HepG2 (cell line): ENCODE data around the gene DYNC2I2. TPM values are rescaled to one million over a fixed set of nuclear protein-coding genes. Genes with fewer than 3 reads are reported as not detected.

ENCODE experiments used
- BRCA1 ChIP-seq: sonication (generic); formaldehyde crosslinking; IDR thresholded peaks from 2 replicates; pipeline ENCODE4 v1.4.0; 2020; ENCODE audit warnings: missing genetic modification reagents
- HNRNPUL1 ChIP-seq: fragments of 200-400 bp; formaldehyde crosslinking; IDR thresholded peaks from 2 replicates; pipeline ENCODE4 v1.6.1; 2017; ENCODE audit warnings: low read depth, mild to moderate bottlenecking, low read length, moderate library complexity
- HOXA9 ChIP-seq: sonication (generic); formaldehyde crosslinking; IDR thresholded peaks from 2 replicates; pipeline ENCODE4 v1.8.1; 2022; ENCODE audit warnings: missing genetic modification reagents, mild to moderate bottlenecking, moderate library complexity, borderline replicate concordance
- ISX ChIP-seq: sonication (generic); formaldehyde crosslinking; conservative IDR thresholded peaks from 2 replicates; pipeline ENCODE4 v1.5.0; 2020; ENCODE audit warnings: missing genetic modification reagents
- KLF13 ChIP-seq: sonication (generic); formaldehyde crosslinking; IDR thresholded peaks from 2 replicates; pipeline ENCODE4 v1.4.0; 2020; ENCODE audit warnings: mild to moderate bottlenecking, missing genetic modification reagents
- SETDB1 ChIP-seq: sonication (generic); formaldehyde crosslinking; IDR thresholded peaks from 2 replicates; pipeline ENCODE4 v1.5.1; 2020; ENCODE audit warnings: missing genetic modification reagents, mild to moderate bottlenecking, borderline replicate concordance
- SOX6 ChIP-seq, 2 experiments: fragments of 450-650 bp in 1 of 2; sonication (generic) in 1 of 2; formaldehyde crosslinking in 1 of 2; IDR thresholded peaks; 2 replicates each; pipeline versions ENCODE4 v1.4.0 to v1.6.1; 2017 to 2020; ENCODE audit warnings: antibody characterized with exemption in 1 of 2, mild to moderate bottlenecking in 1 of 2, missing genetic modification reagents in 1 of 2
- ZC3H4 ChIP-seq: sonication (generic); formaldehyde crosslinking; IDR thresholded peaks from 2 replicates; pipeline ENCODE4 v1.4.0; 2020; ENCODE audit warnings: missing genetic modification reagents, borderline replicate concordance
- ZNF256 ChIP-seq: sonication (generic); formaldehyde crosslinking; conservative IDR thresholded peaks from 2 replicates; pipeline ENCODE4 v1.4.0; 2020; ENCODE audit warnings: missing genetic modification reagents
- ZNF567 ChIP-seq: sonication (generic); formaldehyde crosslinking; IDR thresholded peaks from 2 replicates; pipeline ENCODE4 v1.8.1; 2023; ENCODE audit warnings: mild to moderate bottlenecking, missing genetic modification reagents, borderline replicate concordance
- ZNF703 ChIP-seq: sonication (generic); formaldehyde crosslinking; IDR thresholded peaks from 2 replicates; pipeline ENCODE4 v1.5.1; 2020; ENCODE audit warnings: missing genetic modification reagents, mild to moderate bottlenecking, moderate library complexity, borderline replicate concordance
- ZNF782 ChIP-seq: sonication (generic); formaldehyde crosslinking; IDR thresholded peaks from 2 replicates; pipeline ENCODE4 v1.4.0; 2020; ENCODE audit warnings: missing genetic modification reagents, mild to moderate bottlenecking, borderline replicate concordance
- ZNF839 ChIP-seq: sonication (generic); formaldehyde crosslinking; IDR thresholded peaks from 2 replicates; pipeline ENCODE4 v1.4.0; 2020; ENCODE audit warnings: missing genetic modification reagents, mild to moderate bottlenecking, borderline replicate concordance
- polyA plus RNA-seq, 8 experiments: library from polyadenylated mRNA; depleted of rRNA in 3 of 8; stranded (reverse) in 7 of 8; unstranded in 1 of 8; fragments of >200 nt; fragmentation: Illumina TruSeq in 4 of 8; extraction: Trizol in 4 of 8; gene quantifications; 2 replicates each; pipeline versions ENCODE4 v1.2.1 to v1.2.3, GENCODE V29; 2011 to 2016; ENCODE audit warnings: low read depth in 4 of 8, missing spikeins in 1 of 8, mixed read lengths in 1 of 8; ENCODE audit not compliant: insufficient read depth in 1 of 8
- total RNA-seq, 5 experiments: library from RNA; depleted of rRNA; stranded (reverse); fragments of >200 nt; fragmentation: Illumina TruSeq; extraction: Trizol; gene quantifications; 2 replicates each; pipeline ENCODE4 v1.2.3, GENCODE V29; 2016; ENCODE audit warnings: low read depth in 1 of 5
- TF ChIP-seq, protein P1 (sequence below): sonication (generic); formaldehyde crosslinking; IDR thresholded peaks from 2 replicates; pipeline ENCODE4 v1.4.0; 2020; ENCODE audit warnings: missing genetic modification reagents
- TF ChIP-seq, protein P2 (sequence below): sonication (generic); formaldehyde crosslinking; IDR thresholded peaks from 2 replicates; pipeline ENCODE4 v1.9.0; 2021; ENCODE audit warnings: missing genetic modification reagents, mild to moderate bottlenecking, borderline replicate concordance
- TF ChIP-seq, protein P3 (sequence below): IDR thresholded peaks from 2 replicates; pipeline ENCODE4 v1.6.1; 2016; ENCODE audit warnings: missing compliant biosample characterization, missing genetic modification reagents, borderline replicate concordance
- TF ChIP-seq, protein P4 (sequence below): sonication (generic); formaldehyde crosslinking; IDR thresholded peaks from 2 replicates; pipeline ENCODE4 v1.4.0; 2020; ENCODE audit warnings: low read depth, mild to moderate bottlenecking, missing genetic modification reagents
- TF ChIP-seq, protein P5 (sequence below): sonication (generic); formaldehyde crosslinking; IDR thresholded peaks from 2 replicates; pipeline ENCODE4 v1.5.1; 2020; ENCODE audit warnings: missing genetic modification reagents, mild to moderate bottlenecking, borderline replicate concordance

Gene DYNC2I2
- total and polyA plus RNA-seq, 2 of the 13 experiments (the other 11 are each of a cell fraction or from before 2014, with no cell fraction given) = 13.7 to 40.2 TPM

DNA sequence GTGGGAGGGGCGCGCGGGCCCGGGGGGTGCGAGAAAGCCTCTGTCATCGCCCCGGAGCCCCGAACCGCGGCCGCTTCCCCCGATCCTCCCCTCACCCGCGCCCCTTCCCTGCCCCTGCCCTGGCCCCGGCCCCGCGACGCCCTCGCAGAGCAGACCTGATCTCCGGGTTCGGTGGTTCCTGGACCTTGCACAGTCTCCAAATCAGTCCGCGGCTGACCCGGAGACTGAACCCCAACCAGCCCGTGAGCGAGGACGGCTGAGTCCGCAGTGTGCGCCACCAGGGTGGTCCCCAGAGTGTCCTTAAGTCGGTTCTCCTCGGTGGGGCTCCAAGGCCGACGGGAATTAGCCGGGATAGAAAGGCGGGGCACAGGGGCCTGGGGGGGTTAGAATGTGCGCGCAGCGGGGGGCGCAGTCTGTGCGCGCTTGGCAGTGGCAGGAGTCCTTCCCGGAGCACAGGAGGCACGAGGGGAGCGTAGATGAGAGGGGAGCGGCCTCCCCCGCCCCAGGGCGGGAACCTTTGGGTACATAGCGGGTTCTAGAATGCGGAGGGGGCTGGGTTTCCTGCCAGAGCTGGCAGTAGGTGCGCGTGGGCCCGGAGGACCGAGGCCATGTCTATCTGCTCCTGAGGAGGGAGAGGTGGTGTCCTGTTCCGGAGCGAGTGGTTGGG, 46.4 kb upstream of the DYNC2I2 start (continued):
- TF ChIP-seq SETDB1 (no peak), ZNF839 (CRISPR knock-in tag) (no peak), BRCA1 (CRISPR knock-in tag) (no peak), ZNF256 (CRISPR knock-in tag) (no peak), ZNF782 (no peak; the same call in 1 of the 2 replicates), KLF13 (CRISPR knock-in tag) (no peak), ZNF703 (CRISPR knock-in tag) (no peak), ZNF567 (no peak), ZC3H4 (CRISPR knock-in tag) (no peak), HOXA9 (CRISPR knock-in tag) (no peak), SOX6 (IDR thresholded peaks at IDR 0.05) (no peak), SOX6 (CRISPR knock-in tag; IDR thresholded peaks at IDR 0.05) (no peak), HNRNPUL1 (no peak), ISX (CRISPR knock-in tag) (no peak)
- TF ChIP-seq, protein P1, sequence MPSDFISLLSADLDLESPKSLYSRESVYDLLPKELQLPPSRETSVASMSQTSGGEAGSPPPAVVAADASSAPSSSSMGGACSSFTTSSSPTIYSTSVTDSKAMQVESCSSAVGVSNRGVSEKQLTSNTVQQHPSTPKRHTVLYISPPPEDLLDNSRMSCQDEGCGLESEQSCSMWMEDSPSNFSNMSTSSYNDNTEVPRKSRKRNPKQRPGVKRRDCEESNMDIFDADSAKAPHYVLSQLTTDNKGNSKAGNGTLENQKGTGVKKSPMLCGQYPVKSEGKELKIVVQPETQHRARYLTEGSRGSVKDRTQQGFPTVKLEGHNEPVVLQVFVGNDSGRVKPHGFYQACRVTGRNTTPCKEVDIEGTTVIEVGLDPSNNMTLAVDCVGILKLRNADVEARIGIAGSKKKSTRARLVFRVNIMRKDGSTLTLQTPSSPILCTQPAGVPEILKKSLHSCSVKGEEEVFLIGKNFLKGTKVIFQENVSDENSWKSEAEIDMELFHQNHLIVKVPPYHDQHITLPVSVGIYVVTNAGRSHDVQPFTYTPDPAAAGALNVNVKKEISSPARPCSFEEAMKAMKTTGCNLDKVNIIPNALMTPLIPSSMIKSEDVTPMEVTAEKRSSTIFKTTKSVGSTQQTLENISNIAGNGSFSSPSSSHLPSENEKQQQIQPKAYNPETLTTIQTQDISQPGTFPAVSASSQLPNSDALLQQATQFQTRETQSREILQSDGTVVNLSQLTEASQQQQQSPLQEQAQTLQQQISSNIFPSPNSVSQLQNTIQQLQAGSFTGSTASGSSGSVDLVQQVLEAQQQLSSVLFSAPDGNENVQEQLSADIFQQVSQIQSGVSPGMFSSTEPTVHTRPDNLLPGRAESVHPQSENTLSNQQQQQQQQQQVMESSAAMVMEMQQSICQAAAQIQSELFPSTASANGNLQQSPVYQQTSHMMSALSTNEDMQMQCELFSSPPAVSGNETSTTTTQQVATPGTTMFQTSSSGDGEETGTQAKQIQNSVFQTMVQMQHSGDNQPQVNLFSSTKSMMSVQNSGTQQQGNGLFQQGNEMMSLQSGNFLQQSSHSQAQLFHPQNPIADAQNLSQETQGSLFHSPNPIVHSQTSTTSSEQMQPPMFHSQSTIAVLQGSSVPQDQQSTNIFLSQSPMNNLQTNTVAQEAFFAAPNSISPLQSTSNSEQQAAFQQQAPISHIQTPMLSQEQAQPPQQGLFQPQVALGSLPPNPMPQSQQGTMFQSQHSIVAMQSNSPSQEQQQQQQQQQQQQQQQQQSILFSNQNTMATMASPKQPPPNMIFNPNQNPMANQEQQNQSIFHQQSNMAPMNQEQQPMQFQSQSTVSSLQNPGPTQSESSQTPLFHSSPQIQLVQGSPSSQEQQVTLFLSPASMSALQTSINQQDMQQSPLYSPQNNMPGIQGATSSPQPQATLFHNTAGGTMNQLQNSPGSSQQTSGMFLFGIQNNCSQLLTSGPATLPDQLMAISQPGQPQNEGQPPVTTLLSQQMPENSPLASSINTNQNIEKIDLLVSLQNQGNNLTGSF (CRISPR knock-in tag) = no peak
- TF ChIP-seq, protein P2, sequence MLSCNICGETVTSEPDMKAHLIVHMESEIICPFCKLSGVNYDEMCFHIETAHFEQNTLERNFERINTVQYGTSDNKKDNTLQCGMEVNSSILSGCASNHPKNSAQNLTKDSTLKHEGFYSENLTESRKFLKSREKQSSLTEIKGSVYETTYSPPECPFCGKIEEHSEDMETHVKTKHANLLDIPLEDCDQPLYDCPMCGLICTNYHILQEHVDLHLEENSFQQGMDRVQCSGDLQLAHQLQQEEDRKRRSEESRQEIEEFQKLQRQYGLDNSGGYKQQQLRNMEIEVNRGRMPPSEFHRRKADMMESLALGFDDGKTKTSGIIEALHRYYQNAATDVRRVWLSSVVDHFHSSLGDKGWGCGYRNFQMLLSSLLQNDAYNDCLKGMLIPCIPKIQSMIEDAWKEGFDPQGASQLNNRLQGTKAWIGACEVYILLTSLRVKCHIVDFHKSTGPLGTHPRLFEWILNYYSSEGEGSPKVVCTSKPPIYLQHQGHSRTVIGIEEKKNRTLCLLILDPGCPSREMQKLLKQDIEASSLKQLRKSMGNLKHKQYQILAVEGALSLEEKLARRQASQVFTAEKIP (CRISPR knock-in tag) = no peak
- TF ChIP-seq, protein P3, sequence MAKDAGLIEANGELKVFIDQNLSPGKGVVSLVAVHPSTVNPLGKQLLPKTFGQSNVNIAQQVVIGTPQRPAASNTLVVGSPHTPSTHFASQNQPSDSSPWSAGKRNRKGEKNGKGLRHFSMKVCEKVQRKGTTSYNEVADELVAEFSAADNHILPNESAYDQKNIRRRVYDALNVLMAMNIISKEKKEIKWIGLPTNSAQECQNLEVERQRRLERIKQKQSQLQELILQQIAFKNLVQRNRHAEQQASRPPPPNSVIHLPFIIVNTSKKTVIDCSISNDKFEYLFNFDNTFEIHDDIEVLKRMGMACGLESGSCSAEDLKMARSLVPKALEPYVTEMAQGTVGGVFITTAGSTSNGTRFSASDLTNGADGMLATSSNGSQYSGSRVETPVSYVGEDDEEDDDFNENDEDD = peak; percentile 73; the same call in 1 of the 2 replicates
- TF ChIP-seq, protein P4, sequence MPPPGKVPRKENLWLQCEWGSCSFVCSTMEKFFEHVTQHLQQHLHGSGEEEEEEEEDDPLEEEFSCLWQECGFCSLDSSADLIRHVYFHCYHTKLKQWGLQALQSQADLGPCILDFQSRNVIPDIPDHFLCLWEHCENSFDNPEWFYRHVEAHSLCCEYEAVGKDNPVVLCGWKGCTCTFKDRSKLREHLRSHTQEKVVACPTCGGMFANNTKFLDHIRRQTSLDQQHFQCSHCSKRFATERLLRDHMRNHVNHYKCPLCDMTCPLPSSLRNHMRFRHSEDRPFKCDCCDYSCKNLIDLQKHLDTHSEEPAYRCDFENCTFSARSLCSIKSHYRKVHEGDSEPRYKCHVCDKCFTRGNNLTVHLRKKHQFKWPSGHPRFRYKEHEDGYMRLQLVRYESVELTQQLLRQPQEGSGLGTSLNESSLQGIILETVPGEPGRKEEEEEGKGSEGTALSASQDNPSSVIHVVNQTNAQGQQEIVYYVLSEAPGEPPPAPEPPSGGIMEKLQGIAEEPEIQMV (CRISPR knock-in tag) = peak; percentile 99
- TF ChIP-seq, protein P5, sequence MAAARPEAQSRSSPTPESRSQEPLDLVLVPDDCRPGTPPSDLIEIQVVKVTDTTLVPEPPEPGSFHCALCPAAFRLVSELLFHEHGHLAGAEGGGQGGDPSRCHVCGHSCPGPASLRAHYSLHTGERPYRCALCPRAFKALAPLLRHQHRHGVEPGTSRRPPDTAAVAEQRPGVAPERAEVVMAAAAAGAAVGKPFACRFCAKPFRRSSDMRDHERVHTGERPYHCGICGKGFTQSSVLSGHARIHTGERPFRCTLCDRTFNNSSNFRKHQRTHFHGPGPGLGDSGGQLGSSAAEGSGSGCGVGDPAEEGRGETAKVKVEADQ = no peak
